ENCODE results near the gene SERF2.

- no peak for TF ChIP-seq CTCF (conservative IDR thresholded peaks at IDR 0.05)
- no peak for TF ChIP-seq EZH2 (IDR thresholded peaks at IDR 0.05; ENCODE audit: low read depth)
Observed at GRCh38 chr15:43751885-43752284, 40.2 kb upstream of the SERF2 start.

Measured in PC-9 (cell line).